GM12878 (cell line): ENCODE measurements around the gene FAM181B. TPM values are rescaled to one million over a fixed set of nuclear protein-coding genes. Genes with fewer than 3 reads are reported as not detected.

Experiments
- ATAC-seq: fragments of 200-7000 bp; cut with Tn5 transposase; 3 replicates; pipeline ENCODE4 v1.9.1; 2020; ENCODE audit warnings: mild to moderate bottlenecking, moderate library complexity
- BruUV-seq: library from RNA; stranded (reverse); fragments of 400-500 nt; replicated peaks from 2 replicates; lab custom pipeline; 2021; lab: Mats Ljungman, UMichigan
- CTCF ChIA-PET: fragments of 300-600 bp; sonication (Branson Sonifier 250); formaldehyde crosslinking; extraction: SDS; loops from one replicate; lab custom pipeline; 2021; ENCODE audit warnings: inconsistent platforms; lab: Yijun Ruan, JAX
- POLR2A ChIA-PET: fragments of 350-600 bp; formaldehyde crosslinking; extraction: SDS; loops from one replicate; lab custom pipeline; 2021; ENCODE audit warnings: inconsistent platforms; lab: Charles Lee
- RAD21 ChIA-PET: fragments of 300-600 bp; sonication (Branson Sonifier 250); formaldehyde crosslinking; loops from one replicate; lab custom pipeline; 2023; ENCODE audit warnings: antibody characterized with exemption; ENCODE audit not compliant: unreplicated experiment; lab: Charles Lee
- SMC1A ChIA-PET: fragments of 300-600 bp; sonication (Branson Sonifier 250); formaldehyde crosslinking; loops from one replicate; lab custom pipeline; 2023; ENCODE audit not compliant: unreplicated experiment, uncharacterized antibody; lab: Charles Lee
- DNase-seq: peaks from one replicate; pipeline ENCODE4 v3.0.0-alpha.2; 2011; ENCODE audit warnings: low read depth, low spot score
- FAIRE-seq: peaks from 3 replicates; lab custom pipeline; 2011; peaks lifted over from hg19 to GRCh38; lab: Jason Lieb, UNC
- H2AFZ ChIP-seq: 2 replicates; pipeline ENCODE4 v1.6.0; 2011; ENCODE audit warnings: low read depth, low read length, control low read depth; ENCODE audit not compliant: control insufficient read depth
- H3K27ac ChIP-seq: 2 replicates; pipeline ENCODE4 v1.5.1; 2011; ENCODE audit warnings: control low read depth; ENCODE audit not compliant: control insufficient read depth, insufficient read depth
- H3K27me3 ChIP-seq, 2 experiments: replicated peaks in 1 of 2; 2 replicates each; pipeline versions ENCODE4 v1.6.0 to v1.6.1; 2011; ENCODE audit warnings: low read length in 1 of 2; ENCODE audit not compliant: control insufficient read depth in 2 of 2, insufficient read depth in 2 of 2
- H3K36me3 ChIP-seq, 2 experiments: 2 replicates each; pipeline ENCODE4 v1.5.1; 2011; ENCODE audit warnings: low read length in 1 of 2; ENCODE audit not compliant: control insufficient read depth in 2 of 2, insufficient read depth in 2 of 2
- H3K4me1 ChIP-seq: 2 replicates; pipeline ENCODE4 v1.6.1; 2011; ENCODE audit warnings: mild to moderate bottlenecking, low read length, moderate library complexity, mixed read lengths; ENCODE audit not compliant: control insufficient read depth, insufficient read depth
- H3K4me2 ChIP-seq: 2 replicates; pipeline ENCODE4 v1.6.0; 2011; ENCODE audit warnings: control low read depth; ENCODE audit not compliant: control insufficient read depth, insufficient read depth
- H3K4me3 ChIP-seq: fragments of 200-600 bp; sonication (generic); 2 replicates; pipeline ENCODE4 v1.5.1; 2016
- H3K79me2 ChIP-seq: 2 replicates; pipeline ENCODE4 v1.6.0; 2011; ENCODE audit warnings: low read length; ENCODE audit not compliant: control insufficient read depth, insufficient read depth
- H3K9ac ChIP-seq: 2 replicates; pipeline ENCODE4 v1.8.0; 2011; ENCODE audit warnings: low read length, control low read depth, mixed read lengths; ENCODE audit not compliant: control insufficient read depth, insufficient read depth
- H3K9me3 ChIP-seq: replicated peaks from 3 replicates; pipeline ENCODE4 v1.5.1; 2011; ENCODE audit warnings: mild to moderate bottlenecking, low read length; ENCODE audit not compliant: control insufficient read depth, insufficient read depth
- H4K20me1 ChIP-seq: 2 replicates; pipeline ENCODE4 v1.6.0; 2011; ENCODE audit not compliant: control insufficient read depth, insufficient read depth
- CBX3 ChIP-seq: fragments of 200-600 bp; sonication (generic); IDR thresholded peaks from 2 replicates; pipeline ENCODE4 v1.6.1; 2016; ENCODE audit warnings: low read depth, borderline replicate concordance
- EGR1 ChIP-seq, 2 experiments: IDR thresholded peaks; 1 replicate in 1 of 2; 2 replicates in 1 of 2; pipeline ENCODE4 v1.6.1; 2011 to 2012; ENCODE audit warnings: low read depth in 2 of 2, low read length in 2 of 2, borderline replicate concordance in 1 of 2, mild to moderate bottlenecking in 1 of 2, moderate library complexity in 1 of 2
- GABPA ChIP-seq: IDR thresholded peaks from 2 replicates; pipeline ENCODE4 v1.6.1; 2014; ENCODE audit warnings: antibody characterized with exemption, low read depth, mild to moderate bottlenecking, inconsistent platforms
- NFYB ChIP-seq: IDR thresholded peaks from 2 replicates; pipeline ENCODE4 v1.6.1; 2011; ENCODE audit warnings: low read depth, mild to moderate bottlenecking, low read length, improper control_type of control experiment, moderate library complexity; ENCODE audit not compliant: insufficient read depth
- RAD51 ChIP-seq: fragments of 450-650 bp; IDR thresholded peaks from 2 replicates; pipeline ENCODE4 v1.6.1; 2016; ENCODE audit warnings: moderate library complexity, mild to moderate bottlenecking, inconsistent platforms
- RB1 ChIP-seq: fragments of 450-650 bp; formaldehyde crosslinking; IDR thresholded peaks from 2 replicates; pipeline ENCODE4 v1.6.1; 2017; ENCODE audit warnings: mild to moderate bottlenecking, borderline replicate concordance
- RBBP5 ChIP-seq: fragments of 200-600 bp; sonication (generic); conservative IDR thresholded peaks from 2 replicates; pipeline ENCODE4 v1.6.1; 2016
- TARDBP ChIP-seq: IDR thresholded peaks from 2 replicates; pipeline ENCODE4 v1.6.1; 2016; ENCODE audit warnings: borderline replicate concordance
- in situ Hi-C: fragments of 300-500 bp; cut with MboI; formaldehyde crosslinking; loops from 9 replicates; pipeline ENCODE4 v1.14.3; 2018; ENCODE audit warnings: mixed read lengths
- intact Hi-C: fragments of 100-400 bp; cut with micrococcal nuclease; formaldehyde crosslinking; loops from one replicate; pipeline ENCODE4 v1.14.2; 2022; ENCODE audit not compliant: unreplicated experiment
- polyA plus RNA-seq, 11 experiments: library from polyadenylated mRNA; depleted of rRNA in 4 of 11; unstranded in 6 of 11; stranded (reverse) in 5 of 11; fragments of >200 nt; fragmentation: Nextera tagmentation in 4 of 11; fragmentation: Illumina TruSeq in 1 of 11; extraction: Ambion mirVana in 4 of 11; extraction: Trizol in 1 of 11; gene quantifications; 1 replicate in 1 of 11; 2 replicates in 10 of 11; pipeline versions ENCODE4 v1.2.1 to v1.2.3, GENCODE V29; 2011 to 2016; ENCODE audit warnings: inconsistent platforms in 2 of 11, missing spikeins in 2 of 11, low read depth in 1 of 11
- total RNA-seq, 4 experiments: library from RNA; depleted of rRNA in 3 of 4; stranded (reverse); fragments of >200 nt in 3 of 4; fragmentation: Illumina TruSeq in 1 of 4; extraction: Trizol in 1 of 4; gene quantifications; 2 replicates each; pipeline versions ENCODE4 v1.2.1 to v1.2.3, GENCODE V29; 2013 to 2021
- TF ChIP-seq, protein P1 (sequence below): fragments of 150-350 bp; IDR thresholded peaks from 2 replicates; pipeline ENCODE4 v1.6.1; 2016; ENCODE audit warnings: low read depth, low read length
- TF ChIP-seq, protein P2 (sequence below): fragments of 450-650 bp; IDR thresholded peaks from 2 replicates; pipeline ENCODE4 v1.6.1; 2017; ENCODE audit warnings: mild to moderate bottlenecking, moderate library complexity
- TF ChIP-seq, protein P3 (sequence below): fragments of 450-650 bp; IDR thresholded peaks from 2 replicates; pipeline ENCODE4 v1.6.1; 2018; ENCODE audit warnings: mild to moderate bottlenecking, low read depth, moderate library complexity; ENCODE audit not compliant: partially characterized antibody

The FAM181B gene
- total and polyA plus RNA-seq, 10 of the 15 experiments (the other 5 are each of a cell fraction or from before 2014, with no cell fraction given), result not detected

DNA sequence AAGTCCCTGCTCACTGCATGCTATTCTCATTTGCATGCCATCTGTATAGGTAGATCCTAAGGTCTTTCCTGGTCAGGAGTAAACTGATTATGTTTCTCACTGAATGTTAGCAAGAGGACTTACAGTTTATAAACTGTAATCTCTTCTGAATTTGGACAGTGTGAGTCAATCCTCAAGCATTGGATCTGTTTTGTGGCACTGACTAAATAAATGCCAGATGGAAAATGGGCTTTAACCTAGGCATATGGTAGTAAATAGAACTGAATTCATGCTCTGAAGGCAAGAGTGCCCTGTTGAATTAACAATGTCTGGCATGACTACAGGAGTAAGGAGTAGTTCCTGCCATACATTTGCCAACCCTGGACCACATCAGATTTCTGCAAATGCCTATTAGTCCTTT lies 11.4 kb downstream of the FAM181B start:
- no peak for DNase-seq
- Histone ChIP-seq H3K36me3 (no peaks in the 10 kb centered on the region), H3K4me1 (no peaks in the 10 kb centered on the region), H3K79me2 (no peaks in the 10 kb centered on the region), H3K27me3 (no peaks in the 10 kb centered on the region; a peak in 1 of 4 replicates), H3K4me2 (no peak overlapping the region), H4K20me1 (no peaks in the 10 kb centered on the region), H3K9me3 (no peaks in the 10 kb centered on the region), H3K9ac (no peak overlapping the region), H3K27ac (no peak overlapping the region), H2AFZ (no peak overlapping the region), H3K4me3 (no peak overlapping the region)
- intact Hi-C loops (no loop called here), in situ Hi-C loops (loop anchor here (10.0 kb wide), 1 partner anchor 1093 kb away; no protein-coding TSS in a partner anchor)
- TF ChIP-seq, protein P1, sequence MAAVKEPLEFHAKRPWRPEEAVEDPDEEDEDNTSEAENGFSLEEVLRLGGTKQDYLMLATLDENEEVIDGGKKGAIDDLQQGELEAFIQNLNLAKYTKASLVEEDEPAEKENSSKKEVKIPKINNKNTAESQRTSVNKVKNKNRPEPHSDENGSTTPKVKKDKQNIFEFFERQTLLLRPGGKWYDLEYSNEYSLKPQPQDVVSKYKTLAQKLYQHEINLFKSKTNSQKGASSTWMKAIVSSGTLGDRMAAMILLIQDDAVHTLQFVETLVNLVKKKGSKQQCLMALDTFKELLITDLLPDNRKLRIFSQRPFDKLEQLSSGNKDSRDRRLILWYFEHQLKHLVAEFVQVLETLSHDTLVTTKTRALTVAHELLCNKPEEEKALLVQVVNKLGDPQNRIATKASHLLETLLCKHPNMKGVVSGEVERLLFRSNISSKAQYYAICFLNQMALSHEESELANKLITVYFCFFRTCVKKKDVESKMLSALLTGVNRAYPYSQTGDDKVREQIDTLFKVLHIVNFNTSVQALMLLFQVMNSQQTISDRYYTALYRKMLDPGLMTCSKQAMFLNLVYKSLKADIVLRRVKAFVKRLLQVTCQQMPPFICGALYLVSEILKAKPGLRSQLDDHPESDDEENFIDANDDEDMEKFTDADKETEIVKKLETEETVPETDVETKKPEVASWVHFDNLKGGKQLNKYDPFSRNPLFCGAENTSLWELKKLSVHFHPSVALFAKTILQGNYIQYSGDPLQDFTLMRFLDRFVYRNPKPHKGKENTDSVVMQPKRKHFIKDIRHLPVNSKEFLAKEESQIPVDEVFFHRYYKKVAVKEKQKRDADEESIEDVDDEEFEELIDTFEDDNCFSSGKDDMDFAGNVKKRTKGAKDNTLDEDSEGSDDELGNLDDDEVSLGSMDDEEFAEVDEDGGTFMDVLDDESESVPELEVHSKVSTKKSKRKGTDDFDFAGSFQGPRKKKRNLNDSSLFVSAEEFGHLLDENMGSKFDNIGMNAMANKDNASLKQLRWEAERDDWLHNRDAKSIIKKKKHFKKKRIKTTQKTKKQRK, result no peak
- TF ChIP-seq, protein P2, sequence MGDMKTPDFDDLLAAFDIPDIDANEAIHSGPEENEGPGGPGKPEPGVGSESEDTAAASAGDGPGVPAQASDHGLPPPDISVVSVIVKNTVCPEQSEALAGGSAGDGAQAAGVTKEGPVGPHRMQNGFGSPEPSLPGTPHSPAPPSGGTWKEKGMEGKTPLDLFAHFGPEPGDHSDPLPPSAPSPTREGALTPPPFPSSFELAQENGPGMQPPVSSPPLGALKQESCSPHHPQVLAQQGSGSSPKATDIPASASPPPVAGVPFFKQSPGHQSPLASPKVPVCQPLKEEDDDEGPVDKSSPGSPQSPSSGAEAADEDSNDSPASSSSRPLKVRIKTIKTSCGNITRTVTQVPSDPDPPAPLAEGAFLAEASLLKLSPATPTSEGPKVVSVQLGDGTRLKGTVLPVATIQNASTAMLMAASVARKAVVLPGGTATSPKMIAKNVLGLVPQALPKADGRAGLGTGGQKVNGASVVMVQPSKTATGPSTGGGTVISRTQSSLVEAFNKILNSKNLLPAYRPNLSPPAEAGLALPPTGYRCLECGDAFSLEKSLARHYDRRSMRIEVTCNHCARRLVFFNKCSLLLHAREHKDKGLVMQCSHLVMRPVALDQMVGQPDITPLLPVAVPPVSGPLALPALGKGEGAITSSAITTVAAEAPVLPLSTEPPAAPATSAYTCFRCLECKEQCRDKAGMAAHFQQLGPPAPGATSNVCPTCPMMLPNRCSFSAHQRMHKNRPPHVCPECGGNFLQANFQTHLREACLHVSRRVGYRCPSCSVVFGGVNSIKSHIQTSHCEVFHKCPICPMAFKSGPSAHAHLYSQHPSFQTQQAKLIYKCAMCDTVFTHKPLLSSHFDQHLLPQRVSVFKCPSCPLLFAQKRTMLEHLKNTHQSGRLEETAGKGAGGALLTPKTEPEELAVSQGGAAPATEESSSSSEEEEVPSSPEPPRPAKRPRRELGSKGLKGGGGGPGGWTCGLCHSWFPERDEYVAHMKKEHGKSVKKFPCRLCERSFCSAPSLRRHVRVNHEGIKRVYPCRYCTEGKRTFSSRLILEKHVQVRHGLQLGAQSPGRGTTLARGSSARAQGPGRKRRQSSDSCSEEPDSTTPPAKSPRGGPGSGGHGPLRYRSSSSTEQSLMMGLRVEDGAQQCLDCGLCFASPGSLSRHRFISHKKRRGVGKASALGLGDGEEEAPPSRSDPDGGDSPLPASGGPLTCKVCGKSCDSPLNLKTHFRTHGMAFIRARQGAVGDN, result no peak
- TF ChIP-seq RAD51 (no peak), RB1 (no peak), NFYB (no peak), GABPA (no peak), CBX3 (no peak), TARDBP (no peak), EGR1 (IDR thresholded peaks at IDR 0.05; ENCODE audit: borderline replicate concordance in 1 of 2, low read depth in 2 of 2, low read length in 2 of 2) (no peak), RBBP5 (no peak)
- TF ChIP-seq, protein P3, sequence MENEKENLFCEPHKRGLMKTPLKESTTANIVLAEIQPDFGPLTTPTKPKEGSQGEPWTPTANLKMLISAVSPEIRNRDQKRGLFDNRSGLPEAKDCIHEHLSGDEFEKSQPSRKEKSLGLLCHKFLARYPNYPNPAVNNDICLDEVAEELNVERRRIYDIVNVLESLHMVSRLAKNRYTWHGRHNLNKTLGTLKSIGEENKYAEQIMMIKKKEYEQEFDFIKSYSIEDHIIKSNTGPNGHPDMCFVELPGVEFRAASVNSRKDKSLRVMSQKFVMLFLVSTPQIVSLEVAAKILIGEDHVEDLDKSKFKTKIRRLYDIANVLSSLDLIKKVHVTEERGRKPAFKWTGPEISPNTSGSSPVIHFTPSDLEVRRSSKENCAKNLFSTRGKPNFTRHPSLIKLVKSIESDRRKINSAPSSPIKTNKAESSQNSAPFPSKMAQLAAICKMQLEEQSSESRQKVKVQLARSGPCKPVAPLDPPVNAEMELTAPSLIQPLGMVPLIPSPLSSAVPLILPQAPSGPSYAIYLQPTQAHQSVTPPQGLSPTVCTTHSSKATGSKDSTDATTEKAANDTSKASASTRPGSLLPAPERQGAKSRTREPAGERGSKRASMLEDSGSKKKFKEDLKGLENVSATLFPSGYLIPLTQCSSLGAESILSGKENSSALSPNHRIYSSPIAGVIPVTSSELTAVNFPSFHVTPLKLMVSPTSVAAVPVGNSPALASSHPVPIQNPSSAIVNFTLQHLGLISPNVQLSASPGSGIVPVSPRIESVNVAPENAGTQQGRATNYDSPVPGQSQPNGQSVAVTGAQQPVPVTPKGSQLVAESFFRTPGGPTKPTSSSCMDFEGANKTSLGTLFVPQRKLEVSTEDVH, result no peak
- CTCF ChIA-PET, result interaction anchor here (1.4 to 1.8 kb wide), 2 partner anchors 141 to 1002 kb away, joined by 3 to 4 read pairs; no protein-coding TSS in a partner anchor
- RAD21 ChIA-PET, result no interaction called here
- SMC1A ChIA-PET, result no interaction called here
- BruUV-seq, result no TSS peak
- POLR2A ChIA-PET, result no interaction called here
- no peak for ATAC-seq
- FAIRE-seq, result no peak
